Measurements from ENCODE around the gene SH3PXD2A. TPM values are rescaled to one million over a fixed set of nuclear protein-coding genes. Genes with fewer than 3 reads are reported as not detected.
A peak's percentile ranks its signal among the peaks of the same experiment; 100 is the strongest.

SH3PXD2A gene
- total RNA-seq, 4 donors from 2014 or later = 35.0 to 54.8 (median 45.4) TPM

DNA sequence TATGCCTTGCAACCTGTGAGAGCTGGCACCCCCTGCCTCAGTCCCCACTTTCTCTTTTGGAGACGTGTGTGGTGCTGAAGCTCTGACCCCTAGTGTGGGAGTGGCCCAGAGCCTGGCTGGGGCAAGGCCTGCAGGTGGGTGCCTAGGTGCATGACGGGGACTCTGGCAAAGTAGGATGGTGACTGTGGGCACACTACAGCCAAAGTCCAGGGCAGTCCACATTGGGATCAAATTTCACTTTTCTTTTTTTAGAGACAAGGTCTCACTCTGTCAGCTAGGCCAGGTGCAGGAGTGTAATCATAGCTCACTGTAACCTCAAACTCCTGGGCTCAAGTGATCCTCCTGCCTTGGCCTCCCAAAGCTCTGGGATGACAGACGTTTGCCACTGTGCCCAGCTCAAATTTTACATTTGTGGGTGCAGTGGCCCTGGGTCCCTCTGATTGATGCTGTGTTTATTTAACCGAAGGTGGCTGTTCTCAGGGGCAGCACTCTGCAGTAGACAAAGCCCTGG is 309.6 kb downstream of the SH3PXD2A start:
- TF ChIP-seq, protein P1, sequence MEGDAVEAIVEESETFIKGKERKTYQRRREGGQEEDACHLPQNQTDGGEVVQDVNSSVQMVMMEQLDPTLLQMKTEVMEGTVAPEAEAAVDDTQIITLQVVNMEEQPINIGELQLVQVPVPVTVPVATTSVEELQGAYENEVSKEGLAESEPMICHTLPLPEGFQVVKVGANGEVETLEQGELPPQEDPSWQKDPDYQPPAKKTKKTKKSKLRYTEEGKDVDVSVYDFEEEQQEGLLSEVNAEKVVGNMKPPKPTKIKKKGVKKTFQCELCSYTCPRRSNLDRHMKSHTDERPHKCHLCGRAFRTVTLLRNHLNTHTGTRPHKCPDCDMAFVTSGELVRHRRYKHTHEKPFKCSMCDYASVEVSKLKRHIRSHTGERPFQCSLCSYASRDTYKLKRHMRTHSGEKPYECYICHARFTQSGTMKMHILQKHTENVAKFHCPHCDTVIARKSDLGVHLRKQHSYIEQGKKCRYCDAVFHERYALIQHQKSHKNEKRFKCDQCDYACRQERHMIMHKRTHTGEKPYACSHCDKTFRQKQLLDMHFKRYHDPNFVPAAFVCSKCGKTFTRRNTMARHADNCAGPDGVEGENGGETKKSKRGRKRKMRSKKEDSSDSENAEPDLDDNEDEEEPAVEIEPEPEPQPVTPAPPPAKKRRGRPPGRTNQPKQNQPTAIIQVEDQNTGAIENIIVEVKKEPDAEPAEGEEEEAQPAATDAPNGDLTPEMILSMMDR (IDR thresholded peaks at IDR 0.05) = no peak
- TF ChIP-seq POLR2A (IDR thresholded peaks at IDR 0.05) = no peak
- no peak overlapping the region for H3K4me3 ChIP-seq (ENCODE audit: low read depth, poor library complexity, severe bottlenecking)
- 85 to 98% methylated on average over 4 of the region's 4 CpGs for WGBS, 2 donors
- peak in 1 of 2 donors; percentile 68 for DNase-seq (ENCODE audit: low spot score in 2 of 2)
- intact Hi-C loops (cut with DNase I; ENCODE audit: low total_unique reads) = no loop called here

DNA sequence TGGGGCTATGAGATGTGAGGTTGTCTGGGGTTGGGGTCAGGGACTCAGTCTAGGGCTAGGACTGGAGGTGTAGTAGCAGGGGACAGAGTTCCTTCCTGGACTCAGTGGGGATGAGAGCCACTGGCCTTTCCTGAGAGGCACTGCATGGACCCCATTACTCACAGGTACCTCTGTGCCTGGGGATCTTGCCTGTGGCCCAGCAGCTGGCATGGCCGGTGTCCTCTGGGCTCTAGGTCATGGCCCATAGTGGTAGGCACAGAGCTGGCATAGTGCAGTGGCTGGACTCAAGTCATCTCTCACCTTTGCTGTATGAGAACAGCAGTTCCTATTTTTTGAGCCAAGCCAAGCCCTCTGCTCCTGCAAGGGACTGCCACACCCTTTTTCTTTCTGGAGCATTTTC is 310.0 kb downstream of the SH3PXD2A start:
- peak in 1 of 2 donors; percentile 67 for DNase-seq (ENCODE audit: low spot score in 2 of 2)

DNA sequence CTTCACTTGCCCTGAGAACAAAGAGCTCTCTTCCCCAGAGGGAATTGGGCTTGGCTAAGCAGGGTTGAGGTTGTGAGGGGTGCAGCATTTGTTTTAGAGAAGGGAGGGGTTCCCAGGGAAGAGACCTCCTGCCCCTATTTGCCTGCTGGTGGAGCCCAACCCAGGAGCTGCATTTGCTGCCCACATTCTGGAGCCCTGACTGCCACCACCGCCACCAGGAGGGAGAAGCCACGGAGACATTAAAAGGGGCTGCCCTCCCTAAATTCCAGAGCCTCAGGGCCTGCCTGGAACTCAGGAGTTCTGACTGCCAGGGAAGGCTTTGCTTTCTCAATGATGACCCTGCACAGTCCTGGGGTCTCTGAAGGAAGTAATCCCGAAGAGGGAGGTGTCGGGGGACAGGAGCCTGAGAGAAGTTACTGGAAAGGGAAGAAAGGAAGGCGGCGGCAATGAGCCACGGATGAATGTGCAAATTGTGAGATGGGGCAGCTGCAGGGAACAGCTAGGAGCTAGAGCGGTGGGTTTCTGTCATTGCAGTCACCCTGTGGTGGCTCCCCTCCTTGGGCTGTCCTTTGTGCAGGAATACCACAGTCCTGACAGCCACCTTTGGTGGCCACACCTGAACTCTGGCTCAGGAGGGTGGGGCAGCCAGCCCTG is 310.6 kb downstream of the SH3PXD2A start:
- H3K4me3 ChIP-seq (ENCODE audit: low read depth, poor library complexity, severe bottlenecking) = no peak overlapping the region
- intact Hi-C loops (cut with DNase I; ENCODE audit: low total_unique reads) = no loop called here
- TF ChIP-seq, protein P1 (IDR thresholded peaks at IDR 0.05) = no peak
- TF ChIP-seq POLR2A (IDR thresholded peaks at IDR 0.05) = no peak
- 89 to 94% methylated on average over 8 of the region's 8 CpGs for WGBS, 2 donors
- peak in 1 of 2 donors; percentile 65 for DNase-seq (ENCODE audit: low spot score in 2 of 2)

More for the DNA sequence above, 310.0 kb downstream of the SH3PXD2A start:
- TF ChIP-seq, protein P1 (IDR thresholded peaks at IDR 0.05) = no peak
- no peak for TF ChIP-seq POLR2A (IDR thresholded peaks at IDR 0.05)
- WGBS, 2 donors = 100% methylated on average over 1 of the region's 1 CpG; no CpG with 5 or more reads in 1 of the 2 donors
- intact Hi-C loops (cut with DNase I; ENCODE audit: low total_unique reads) = no loop called here
- H3K4me3 ChIP-seq (ENCODE audit: low read depth, poor library complexity, severe bottlenecking) = no peak overlapping the region

Other genes with a start within 250 kb of the SH3PXD2A start
- 10 to 100 TPM; 13.0 to 33.3 (median 18.4) TPM for gene STN1, start 62.6 kb upstream of the SH3PXD2A start, total RNA-seq
- gene SLK, start 111.6 kb upstream of the SH3PXD2A start, total RNA-seq = 10 to 100 TPM; 49.2 to 68.6 (median 51.7) TPM
- gene COL17A1, start 230.3 kb upstream of the SH3PXD2A start, total RNA-seq = 1,000 to 10,000 TPM in 1 of 4 donors, 100 to 1,000 TPM in 3; 653 to 1,410 (median 857) TPM